A549 (cell line): Measurements from ENCODE around the gene HADHA. TPM values are rescaled to one million over a fixed set of nuclear protein-coding genes. Genes with fewer than 3 reads are reported as not detected.

ENCODE experiments used
- ATAC-seq, 2 experiments: fragments of 200-7000 bp in 1 of 2; fragments of >200 bp in 1 of 2; cut with Nextera tagmentation in 1 of 2; cut with Tn5 transposase in 1 of 2; 3 replicates each; pipeline versions ENCODE4 v1.8.0 to v1.9.1; 2018 to 2020; ENCODE audit warnings: mild to moderate bottlenecking in 1 of 2, moderate library complexity in 1 of 2
- CTCF ChIA-PET: fragments of 300-600 bp; sonication (Branson Sonifier 250); formaldehyde crosslinking; extraction: SDS; loops from one replicate; lab custom pipeline; 2021; ENCODE audit warnings: antibody characterized with exemption, inconsistent platforms; lab: Yijun Ruan, JAX
- POLR2A ChIA-PET: fragments of 350-600 bp; formaldehyde crosslinking; extraction: SDS; loops from one replicate; lab custom pipeline; 2021; ENCODE audit warnings: antibody characterized with exemption, inconsistent platforms; lab: Yijun Ruan, JAX
- DNase-seq, 2 experiments: peaks; one replicate each; pipeline versions ENCODE4 v3.0.0 to v3.0.0-alpha.2; 2011 to 2016; ENCODE audit warnings: low read depth in 1 of 2, low spot score in 1 of 2
- FAIRE-seq: peaks from 2 replicates; lab custom pipeline; 2011; peaks lifted over from hg19 to GRCh38; lab: Jason Lieb, UNC
- H3K27ac ChIP-seq, 2 experiments: fragments of >200 bp; sonication (Bioruptor Twin); formaldehyde crosslinking; 3 replicates each; pipeline ENCODE4 v1.5.1; 2016 to 2017
- H3K4me1 ChIP-seq: fragments of >200 bp; sonication (Bioruptor Twin); formaldehyde crosslinking; 3 replicates; pipeline ENCODE4 v1.6.1; 2016
- H3K4me2 ChIP-seq: fragments of >200 bp; sonication (Bioruptor Twin); formaldehyde crosslinking; 3 replicates; pipeline ENCODE4 v1.6.1; 2016
- H3K4me3 ChIP-seq: fragments of >200 bp; sonication (Bioruptor Twin); formaldehyde crosslinking; 3 replicates; pipeline ENCODE4 v1.5.1; 2016
- H3K9me3 ChIP-seq: fragments of >200 bp; sonication (Bioruptor Twin); formaldehyde crosslinking; 3 replicates; pipeline ENCODE4 v1.6.1; 2016
- BCL3 ChIP-seq: fragments of >200 bp; sonication (Bioruptor Twin); formaldehyde crosslinking; IDR thresholded peaks from 3 replicates; pipeline ENCODE4 v1.6.1; 2016
- BHLHE40 ChIP-seq: IDR thresholded peaks from 2 replicates; pipeline ENCODE4 v1.6.1; 2012; ENCODE audit warnings: low read depth, low read length, inconsistent platforms
- CTCF ChIP-seq: fragments of >200 bp; sonication (Bioruptor Twin); formaldehyde crosslinking; IDR thresholded peaks from 3 replicates; pipeline ENCODE4 v1.5.1; 2016
- EHF ChIP-seq: fragments of 250-450 bp; sonication (Bioruptor Pico); IDR thresholded peaks from 2 replicates; pipeline ENCODE4 v1.5.0; 2020; ENCODE audit warnings: mild to moderate bottlenecking
- ESRRA ChIP-seq: fragments of 150-350 bp; IDR thresholded peaks from 2 replicates; pipeline ENCODE4 v1.6.1; 2014; ENCODE audit warnings: mild to moderate bottlenecking, low read length, borderline replicate concordance
- FOSL2 ChIP-seq, 2 experiments: fragments of 450-650 bp in 1 of 2; fragments of >200 bp in 1 of 2; sonication (Bioruptor Twin) in 1 of 2; formaldehyde crosslinking; IDR thresholded peaks; 2 replicates each; pipeline versions ENCODE4 v1.5.0 to v1.6.1; 2016 to 2020; ENCODE audit warnings: mild to moderate bottlenecking in 1 of 2, moderate library complexity in 1 of 2
- GATA3 ChIP-seq: IDR thresholded peaks from 2 replicates; pipeline ENCODE4 v1.6.1; 2012; ENCODE audit warnings: borderline replicate concordance
- HDAC2 ChIP-seq: fragments of 200-600 bp; sonication (generic); IDR thresholded peaks from 2 replicates; pipeline ENCODE4 v1.6.1; 2016
- HOXA7 ChIP-seq: fragments of 250-450 bp; sonication (Bioruptor Pico); IDR thresholded peaks from 2 replicates; pipeline ENCODE4 v1.5.0; 2020; ENCODE audit warnings: mild to moderate bottlenecking, moderate library complexity
- HOXB5 ChIP-seq: fragments of 250-450 bp; sonication (Bioruptor Pico); IDR thresholded peaks from 2 replicates; pipeline ENCODE4 v1.5.0; 2020; ENCODE audit warnings: mild to moderate bottlenecking, moderate library complexity
- KDM5A ChIP-seq: fragments of 200-600 bp; sonication (generic); IDR thresholded peaks from 2 replicates; pipeline ENCODE4 v1.6.1; 2016; ENCODE audit warnings: antibody characterized with exemption, mild to moderate bottlenecking
- MAFK ChIP-seq: fragments of 450-650 bp; IDR thresholded peaks from 2 replicates; pipeline ENCODE4 v1.6.1; 2014; ENCODE audit not compliant: partially characterized antibody
- NFE2L2 ChIP-seq: fragments of 150-350 bp; conservative IDR thresholded peaks from 2 replicates; pipeline ENCODE4 v1.6.1; 2014; ENCODE audit warnings: low read length
- NPAS2 ChIP-seq: fragments of 250-450 bp; sonication (Bioruptor Pico); IDR thresholded peaks from 2 replicates; pipeline ENCODE4 v1.8.0; 2022; ENCODE audit warnings: mild to moderate bottlenecking, moderate library complexity, borderline replicate concordance
- PHF8 ChIP-seq: fragments of 200-600 bp; sonication (generic); IDR thresholded peaks from 2 replicates; pipeline ENCODE4 v1.6.1; 2016; ENCODE audit warnings: low read depth, mild to moderate bottlenecking, antibody characterized with exemption, moderate library complexity, borderline replicate concordance
- POLR2A ChIP-seq: IDR thresholded peaks from 2 replicates; pipeline ENCODE4 v1.6.1; 2012; ENCODE audit warnings: mild to moderate bottlenecking, low read length
- POLR2AphosphoS2 ChIP-seq: conservative IDR thresholded peaks from 2 replicates; pipeline ENCODE4 v1.6.1; 2012; ENCODE audit warnings: low read length, improper control_type of control experiment, inconsistent platforms
- RAD21 ChIP-seq, 2 experiments: fragments of >200 bp in 1 of 2; sonication (Bioruptor Twin) in 1 of 2; formaldehyde crosslinking in 1 of 2; IDR thresholded peaks in 1 of 2; conservative IDR thresholded peaks in 1 of 2; 2 replicates in 1 of 2; 3 replicates in 1 of 2; pipeline ENCODE4 v1.6.1; 2012 to 2018; ENCODE audit warnings: inconsistent platforms in 1 of 2
- RCOR1 ChIP-seq: fragments of 150-350 bp; IDR thresholded peaks from 2 replicates; pipeline ENCODE4 v1.6.1; 2014; ENCODE audit warnings: antibody characterized with exemption, low read length, low read depth
- RNF2 ChIP-seq: fragments of 200-600 bp; sonication (generic); IDR thresholded peaks from 2 replicates; pipeline ENCODE4 v1.6.1; 2016; ENCODE audit warnings: low read depth, mild to moderate bottlenecking, antibody characterized with exemption, moderate library complexity, borderline replicate concordance
- SMC3 ChIP-seq: fragments of >200 bp; sonication (Bioruptor Twin); formaldehyde crosslinking; IDR thresholded peaks from 3 replicates; pipeline ENCODE4 v1.6.1; 2018; ENCODE audit warnings: inconsistent platforms
- TFCP2L1 ChIP-seq: fragments of 250-450 bp; sonication (Bioruptor Pico); IDR thresholded peaks from 2 replicates; pipeline ENCODE4 v1.5.0; 2021; ENCODE audit warnings: mild to moderate bottlenecking
- TP53 ChIP-seq: fragments of 250-450 bp; sonication (Bioruptor Pico); IDR thresholded peaks from 2 replicates; pipeline ENCODE4 v1.5.0; 2021; ENCODE audit warnings: mild to moderate bottlenecking, moderate library complexity
- ZSCAN20 ChIP-seq: fragments of 250-450 bp; sonication (Bioruptor Pico); IDR thresholded peaks from 2 replicates; pipeline ENCODE4 v1.8.0; 2022; ENCODE audit warnings: mild to moderate bottlenecking, moderate library complexity
- WGBS: methylation state at CpG from one replicate; pipeline ENCODE4 v1.1.6; 2017; ENCODE audit errors: missing lambda C conversion rate; 5-methylcytosine and 5-hydroxymethylcytosine counted together
- polyA plus RNA-seq, 4 experiments: library from polyadenylated mRNA; depleted of rRNA in 3 of 4; stranded (reverse); fragments of >200 nt; fragmentation: RNase III in 1 of 4; extraction: RNeasy Plus Mini Kit Qiagen cat#74134 plus additional on column Dnase treatment in 1 of 4; gene quantifications; 2 replicates in 3 of 4; 3 replicates in 1 of 4; pipeline ENCODE4 v1.2.3, GENCODE V29; 2011 to 2017
- TF ChIP-seq, protein P1 (sequence below): IDR thresholded peaks from 2 replicates; pipeline ENCODE4 v1.6.1; 2012; ENCODE audit warnings: low read depth, borderline replicate concordance
- TF ChIP-seq, protein P2 (sequence below): fragments of 250-450 bp; sonication (Bioruptor Pico); IDR thresholded peaks from 2 replicates; pipeline ENCODE4 v1.5.0; 2020; ENCODE audit warnings: low read depth, mild to moderate bottlenecking, moderate library complexity
- TF ChIP-seq, protein P3 (sequence below): IDR thresholded peaks from 2 replicates; pipeline ENCODE4 v1.6.1; 2012

Gene HADHA
- polyA plus RNA-seq, 2 of the 4 experiments (the other 2 are of a cell fraction), result 122 to 174 TPM

DNA sequence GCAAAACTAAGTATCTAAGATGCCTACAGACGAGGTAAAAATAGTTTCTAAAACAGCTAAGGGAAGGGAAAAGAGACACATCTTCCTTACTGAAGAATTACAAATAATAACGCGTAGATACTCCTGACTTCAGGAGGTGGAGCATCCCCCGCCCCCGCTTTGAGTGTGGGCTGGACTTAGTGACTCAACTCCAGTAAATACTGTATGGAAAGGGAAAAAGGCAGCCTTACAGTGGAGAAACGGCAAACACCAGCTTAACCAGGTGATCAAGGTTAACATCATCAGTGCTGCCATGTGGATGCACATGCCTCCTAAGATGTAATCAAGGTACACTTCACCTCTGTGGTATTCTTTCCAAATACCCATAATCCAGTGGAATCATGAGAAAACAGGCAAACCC lies 48.2 kb upstream of the HADHA start:
- POLR2A ChIA-PET, result no interaction called here
- H3K4me2 ChIP-seq, result no peak overlapping the region
- no peak for TF ChIP-seq MAFK
- no peak for TF ChIP-seq PHF8
- TF ChIP-seq KDM5A, result no peak
- no peak for TF ChIP-seq GATA3
- TF ChIP-seq POLR2AphosphoS2, result no peak
- TF ChIP-seq NFE2L2, result no peak
- TF ChIP-seq, all 56 proteins: peak for 0
- no peak for FAIRE-seq
- Histone ChIP-seq H3K9me3 (no peaks in the 10 kb centered on the region), H3K27ac (no peak overlapping the region), H3K4me1 (no peaks in the 10 kb centered on the region), H3K4me3 (no peak overlapping the region)
- peak; percentile 43 to 58; a peak in 4 of 6 replicates for ATAC-seq
- 81% methylated on average over 6 of the region's 6 CpGs for WGBS
- CTCF ChIA-PET, result interaction anchor here (1.1 kb wide), 1 partner anchor 285 kb away, joined by 3 read pairs; no protein-coding TSS in a partner anchor
- no peak for DNase-seq

DNA sequence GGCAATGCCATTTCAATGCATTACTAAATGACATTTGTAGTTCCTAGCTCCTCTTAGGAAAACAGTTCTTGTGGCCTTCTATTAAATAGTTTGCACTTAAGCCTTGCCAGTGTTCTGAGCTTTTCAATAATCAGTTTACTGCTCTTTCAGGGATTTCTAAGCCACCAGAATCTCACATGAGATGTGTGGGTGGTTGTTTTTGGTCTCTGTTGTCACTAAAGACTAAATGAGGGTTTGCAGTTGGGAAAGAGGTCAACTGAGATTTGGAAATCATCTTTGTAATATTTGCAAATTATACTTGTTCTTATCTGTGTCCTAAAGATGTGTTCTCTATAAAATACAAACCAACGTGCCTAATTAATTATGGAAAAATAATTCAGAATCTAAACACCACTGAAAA lies 45.6 kb upstream of the HADHA start:
- 65% methylated on average over 1 of the region's 1 CpG for WGBS
- ChIA-PET POLR2A (no interaction called here), CTCF (interaction anchor here (1.4 kb wide), 1 partner anchor 16 kb away, joined by 3 read pairs; no protein-coding TSS in a partner anchor)
- no peak overlapping the region for H3K4me3 ChIP-seq
- FAIRE-seq (no peak), ATAC-seq (no peak)
- no peak for TF ChIP-seq RNF2
- TF ChIP-seq KDM5A, result no peak
- TF ChIP-seq, protein P1, sequence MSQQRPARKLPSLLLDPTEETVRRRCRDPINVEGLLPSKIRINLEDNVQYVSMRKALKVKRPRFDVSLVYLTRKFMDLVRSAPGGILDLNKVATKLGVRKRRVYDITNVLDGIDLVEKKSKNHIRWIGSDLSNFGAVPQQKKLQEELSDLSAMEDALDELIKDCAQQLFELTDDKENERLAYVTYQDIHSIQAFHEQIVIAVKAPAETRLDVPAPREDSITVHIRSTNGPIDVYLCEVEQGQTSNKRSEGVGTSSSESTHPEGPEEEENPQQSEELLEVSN, result no peak
- TF ChIP-seq PHF8, result no peak
- no peak for TF ChIP-seq CTCF
- TF ChIP-seq HOXB5, result no peak
- no peak for TF ChIP-seq ZSCAN20 (CRISPR knock-in tag)
- TF ChIP-seq HOXA7, result no peak
- TF ChIP-seq BCL3, result no peak
- TF ChIP-seq, protein P2, sequence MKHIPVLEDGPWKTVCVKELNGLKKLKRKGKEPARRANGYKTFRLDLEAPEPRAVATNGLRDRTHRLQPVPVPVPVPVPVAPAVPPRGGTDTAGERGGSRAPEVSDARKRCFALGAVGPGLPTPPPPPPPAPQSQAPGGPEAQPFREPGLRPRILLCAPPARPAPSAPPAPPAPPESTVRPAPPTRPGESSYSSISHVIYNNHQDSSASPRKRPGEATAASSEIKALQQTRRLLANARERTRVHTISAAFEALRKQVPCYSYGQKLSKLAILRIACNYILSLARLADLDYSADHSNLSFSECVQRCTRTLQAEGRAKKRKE, result no peak
- TF ChIP-seq ESRRA, result no peak
- TF ChIP-seq RAD21 (conservative IDR thresholded peaks at IDR 0.05 in 1 of 2, IDR thresholded peaks at IDR 0.05 in 1 of 2), result no peak
- TF ChIP-seq SMC3, result no peak
- no peak for TF ChIP-seq NPAS2 (CRISPR knock-in tag)
- no peak for TF ChIP-seq POLR2A
- TF ChIP-seq, all 56 proteins: peak for 0
- DNase-seq, result no peak
- Histone ChIP-seq H3K4me2 (no peak overlapping the region), H3K27ac (no peak overlapping the region), H3K4me1 (no peaks in the 10 kb centered on the region), H3K9me3 (no peaks in the 10 kb centered on the region)

GRCh38 chr2:26285931-26286330 lies 41.5 kb upstream of the HADHA start:
- FAIRE-seq (no peak), DNase-seq (no peak)
- Histone ChIP-seq H3K4me2 (no peak overlapping the region), H3K4me1 (peaks cover 6% of the 10 kb centered on the region; the same call in 2 of the 3 replicates), H3K4me3 (no peak overlapping the region), H3K9me3 (no peaks in the 10 kb centered on the region), H3K27ac (no peak overlapping the region)
- CTCF ChIA-PET, result interaction anchor here (1.1 kb wide), 1 partner anchor 28 kb away, joined by 3 read pairs; no protein-coding TSS in a partner anchor
- WGBS, result 93% methylated on average over 3 of the region's 3 CpGs
- TF ChIP-seq POLR2AphosphoS2, result no peak
- TF ChIP-seq, protein P1, result no peak
- no peak for TF ChIP-seq HDAC2
- TF ChIP-seq, protein P3, sequence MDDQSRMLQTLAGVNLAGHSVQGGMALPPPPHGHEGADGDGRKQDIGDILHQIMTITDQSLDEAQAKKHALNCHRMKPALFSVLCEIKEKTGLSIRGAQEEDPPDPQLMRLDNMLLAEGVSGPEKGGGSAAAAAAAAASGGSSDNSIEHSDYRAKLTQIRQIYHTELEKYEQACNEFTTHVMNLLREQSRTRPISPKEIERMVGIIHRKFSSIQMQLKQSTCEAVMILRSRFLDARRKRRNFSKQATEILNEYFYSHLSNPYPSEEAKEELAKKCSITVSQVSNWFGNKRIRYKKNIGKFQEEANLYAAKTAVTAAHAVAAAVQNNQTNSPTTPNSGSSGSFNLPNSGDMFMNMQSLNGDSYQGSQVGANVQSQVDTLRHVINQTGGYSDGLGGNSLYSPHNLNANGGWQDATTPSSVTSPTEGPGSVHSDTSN, result no peak
- TF ChIP-seq EHF (CRISPR knock-in tag), result no peak
- TF ChIP-seq BHLHE40, result no peak
- no peak for TF ChIP-seq TP53
- no peak for TF ChIP-seq FOSL2 (IDR thresholded peaks at IDR 0.05)
- TF ChIP-seq FOSL2 (CRISPR knock-in tag; IDR thresholded peaks at IDR 0.05), result no peak
- TF ChIP-seq RCOR1, result no peak
- TF ChIP-seq TFCP2L1, result no peak
- TF ChIP-seq, all 56 proteins: peak for 0
- POLR2A ChIA-PET, result no interaction called here
- ATAC-seq, result no peak
